Activated T-helper 2 cell treated with anti-CD3 and anti-CD28 coated beads, Interferon-gamma antibody, Interleukin-2, Interleukin-4, amounts not matched to agents 10 μg/mL and 5 μg/mL and 100 μg/mL, durations not matched to agents 14 hours and 24 hours and 36 hours (primary cell): ENCODE results near the gene STRADA. TPM values are rescaled to one million over a fixed set of nuclear protein-coding genes. Genes with fewer than 3 reads are reported as not detected.
A peak's percentile ranks its signal among the peaks of the same experiment; 100 is the strongest.

Experiments used
- DNase-seq: peaks from one replicate; pipeline ENCODE4 v3.0.0; 2021; ENCODE audit warnings: low spot score
- H3K27ac Mint-ChIP-seq: one replicate; pipeline ENCODE4 v1.8.0; 2021; ENCODE audit warnings: mixed read lengths
- H3K27me3 Mint-ChIP-seq: one replicate; pipeline ENCODE4 v1.8.0; 2021; ENCODE audit warnings: low read depth, mixed read lengths
- H3K36me3 Mint-ChIP-seq: one replicate; pipeline ENCODE4 v1.8.0; 2021; ENCODE audit warnings: low read depth, mixed read lengths
- H3K4me1 Mint-ChIP-seq: one replicate; pipeline ENCODE4 v1.8.0; 2021; ENCODE audit warnings: low read depth, mixed read lengths
- H3K4me3 Mint-ChIP-seq: one replicate; pipeline ENCODE4 v1.8.0; 2021; ENCODE audit warnings: low read depth, mild to moderate bottlenecking, moderate library complexity, mixed read lengths
- H3K9me3 Mint-ChIP-seq: one replicate; pipeline ENCODE4 v1.8.0; 2021; ENCODE audit warnings: mixed read lengths
- intact Hi-C: fragments of 100-400 bp; cut with micrococcal nuclease; formaldehyde crosslinking; loops from one replicate; pipeline ENCODE4 v1.15.1; 2023
- total RNA-seq: library from RNA; stranded (reverse); gene quantifications from 2 replicates; pipeline ENCODE4 v1.2.3, GENCODE V29; 2022

STRADA gene
- total RNA-seq, 1 donor from 2014 or later = 57.4 TPM

- Mint-ChIP-seq H3K27me3 (no peaks in the 10 kb centered on the region), H3K36me3 (peaks cover 48% of the 10 kb centered on the region), H3K9me3 (no peaks in the 10 kb centered on the region), H3K4me1 (peaks cover 54% of the 10 kb centered on the region), H3K27ac (no peak overlapping the region), H3K4me3 (no peak overlapping the region)
- no peak for DNase-seq
- intact Hi-C loops = no loop called here
Measured at GRCh38 chr17:63704259-63704576, 37.4 kb downstream of the STRADA start.

GRCh38 chr17:63703556-63704258 lies 37.9 kb downstream of the STRADA start:
- intact Hi-C loops = no loop called here
- H3K27me3 Mint-ChIP-seq = no peaks in the 10 kb centered on the region
- peaks cover 43% of the 10 kb centered on the region for H3K36me3 Mint-ChIP-seq
- no peak for DNase-seq
- no peaks in the 10 kb centered on the region for H3K9me3 Mint-ChIP-seq
- H3K4me1 Mint-ChIP-seq = peaks cover 49% of the 10 kb centered on the region
- peak overlapping the region; percentile 34 for H3K4me3 Mint-ChIP-seq
- no peak overlapping the region for H3K27ac Mint-ChIP-seq

GRCh38 chr17:63703029-63703428 lies 38.6 kb downstream of the STRADA start:
- intact Hi-C loops = no loop called here
- H3K27ac Mint-ChIP-seq = peak overlapping the region; percentile 94
- peak overlapping the region; percentile 81 for H3K4me3 Mint-ChIP-seq
- H3K4me1 Mint-ChIP-seq = peaks cover 48% of the 10 kb centered on the region
- peaks cover 45% of the 10 kb centered on the region for H3K36me3 Mint-ChIP-seq
- no peaks in the 10 kb centered on the region for H3K27me3 Mint-ChIP-seq
- DNase-seq = no peak
- no peaks in the 10 kb centered on the region for H3K9me3 Mint-ChIP-seq

- Mint-ChIP-seq H3K9me3 (no peaks in the 10 kb centered on the region), H3K4me3 (peak overlapping the region; percentile 81), H3K27ac (peak overlapping the region; percentile 94), H3K36me3 (peaks cover 48% of the 10 kb centered on the region), H3K27me3 (no peaks in the 10 kb centered on the region), H3K4me1 (peaks cover 52% of the 10 kb centered on the region)
- DNase-seq = no peak
- intact Hi-C loops = no loop called here
Measured at GRCh38 chr17:63702721-63703015, 38.9 kb downstream of the STRADA start.

- DNase-seq = peak; percentile 72
- Mint-ChIP-seq H3K9me3 (no peaks in the 10 kb centered on the region), H3K27ac (peak overlapping the region; percentile 94), H3K4me3 (peak overlapping the region; percentile 81), H3K4me1 (peaks cover 55% of the 10 kb centered on the region), H3K27me3 (no peaks in the 10 kb centered on the region), H3K36me3 (peaks cover 51% of the 10 kb centered on the region)
- intact Hi-C loops = loop anchor here (2.0 kb wide), 2 partner anchors 125 to 141 kb away; partner anchors contain the start of genes FTSJ3, PSMC5 and SMARCD2
Measured at GRCh38 chr17:63701868-63702720, 39.5 kb downstream of the STRADA start.

- Mint-ChIP-seq H3K9me3 (no peaks in the 10 kb centered on the region), H3K4me3 (peak overlapping the region; percentile 81), H3K4me1 (peaks cover 56% of the 10 kb centered on the region), H3K27ac (peak overlapping the region; percentile 94), H3K36me3 (peaks cover 57% of the 10 kb centered on the region), H3K27me3 (no peaks in the 10 kb centered on the region)
- intact Hi-C loops = loop anchor here (2.0 kb wide), 2 partner anchors 125 to 141 kb away; partner anchors contain the start of genes FTSJ3, PSMC5 and SMARCD2
- DNase-seq = no peak
Measured at GRCh38 chr17:63701456-63701820, 40.2 kb downstream of the STRADA start.

- no peaks in the 10 kb centered on the region for H3K9me3 Mint-ChIP-seq
- H3K36me3 Mint-ChIP-seq = peaks cover 62% of the 10 kb centered on the region
- intact Hi-C loops = loop anchor here (2.0 kb wide), 2 partner anchors 126 to 142 kb away; partner anchors contain the start of genes FTSJ3, PSMC5 and SMARCD2
- H3K4me1 Mint-ChIP-seq = peaks cover 56% of the 10 kb centered on the region
- peak overlapping the region; percentile 94 for H3K27ac Mint-ChIP-seq
- DNase-seq = peak; percentile 53
- peak overlapping the region; percentile 81 for H3K4me3 Mint-ChIP-seq
- H3K27me3 Mint-ChIP-seq = no peaks in the 10 kb centered on the region
Measured at GRCh38 chr17:63700528-63701455, 40.8 kb downstream of the STRADA start.

GRCh38 chr17:63699638-63700527 lies 41.7 kb downstream of the STRADA start, which contains the start of gene LIMD2:
LIMD2 (minus strand) TSS chr17:63700125; CDS start chr17:63699298, 827 bp downstream.
- H3K4me1 Mint-ChIP-seq = peaks cover 56% of the 10 kb centered on the region
- no peaks in the 10 kb centered on the region for H3K9me3 Mint-ChIP-seq
- no peaks in the 10 kb centered on the region for H3K27me3 Mint-ChIP-seq
- intact Hi-C loops = loop anchor here (1.0 to 5.0 kb wide), 6 partner anchors 41 to 273 kb away; partner anchors contain the start of genes CCDC47, FTSJ3, MAP3K3 and PSMC5
- peak within 1 kb of the TSS; percentile 93 for H3K4me3 Mint-ChIP-seq
- peaks cover 62% of the 10 kb centered on the region for H3K36me3 Mint-ChIP-seq
- peak; percentile 77 for DNase-seq
- H3K27ac Mint-ChIP-seq = peak within 1 kb of the TSS; percentile 94

- Mint-ChIP-seq H3K36me3 (peaks cover 60% of the 10 kb centered on the region), H3K27me3 (no peaks in the 10 kb centered on the region), H3K9me3 (no peaks in the 10 kb centered on the region), H3K4me3 (peak overlapping the region; percentile 93), H3K4me1 (peaks cover 59% of the 10 kb centered on the region), H3K27ac (peak overlapping the region; percentile 90)
- intact Hi-C loops = loop anchor here (1.0 to 5.0 kb wide), 4 partner anchors 42 to 272 kb away; partner anchors contain the start of genes CCDC47, MAP3K3 and STRADA
- DNase-seq = peak; percentile 85
Measured at GRCh38 chr17:63698886-63699637, 42.5 kb downstream of the STRADA start.

GRCh38 chr17:63698381-63698885 lies 43.2 kb downstream of the STRADA start:
- Mint-ChIP-seq H3K36me3 (peaks cover 53% of the 10 kb centered on the region), H3K4me3 (peak overlapping the region; percentile 93), H3K4me1 (peaks cover 54% of the 10 kb centered on the region), H3K9me3 (no peaks in the 10 kb centered on the region), H3K27me3 (no peaks in the 10 kb centered on the region), H3K27ac (peak overlapping the region; percentile 90)
- intact Hi-C loops = loop anchor here (5.0 kb wide), 1 partner anchor 271 kb away; no protein-coding TSS in a partner anchor
- peak; percentile 28 for DNase-seq
